Hepatic stellate cell (primary cell): ENCODE results near the gene STAT3.
"Not testable (repeated sequence)": the region's sequence is repeated elsewhere in the genome, so short reads cannot be mapped to it uniquely, and the experiment has no call there.

Experiments
- DNase-seq: peaks from one replicate; pipeline ENCODE4 v3.0.0; 2011; ENCODE audit warnings: low spot score

STAT3 gene

GRCh38 chr17:42388381-42389134, at the start of gene STAT3:
Gene STAT3, minus strand, starts transcription at chr17:42388442. Its CDS starts 39,926 bp downstream, at chr17:42348516.
- DNase-seq: peak; percentile 98

DNA sequence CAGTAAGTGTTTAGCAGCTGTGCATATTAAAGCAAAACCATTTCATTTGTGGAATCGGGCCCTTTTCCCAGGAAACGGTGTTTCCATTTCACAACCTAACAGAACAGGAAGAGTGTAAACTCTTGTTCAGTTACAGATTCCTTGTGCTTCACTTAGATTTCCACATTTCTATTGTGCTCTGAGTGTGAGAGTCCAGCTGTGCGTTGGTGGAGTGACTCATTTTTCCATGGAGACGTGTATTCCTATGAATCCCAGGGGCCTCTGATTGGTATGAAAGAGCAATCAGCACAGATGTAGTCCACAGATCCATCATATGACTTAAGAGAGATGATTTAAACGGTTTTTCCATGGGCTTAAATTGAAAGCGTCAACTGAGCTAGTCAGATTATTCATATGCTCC, 48.1 kb upstream of the STAT3 start:
- DNase-seq: peak; percentile 84

DNA sequence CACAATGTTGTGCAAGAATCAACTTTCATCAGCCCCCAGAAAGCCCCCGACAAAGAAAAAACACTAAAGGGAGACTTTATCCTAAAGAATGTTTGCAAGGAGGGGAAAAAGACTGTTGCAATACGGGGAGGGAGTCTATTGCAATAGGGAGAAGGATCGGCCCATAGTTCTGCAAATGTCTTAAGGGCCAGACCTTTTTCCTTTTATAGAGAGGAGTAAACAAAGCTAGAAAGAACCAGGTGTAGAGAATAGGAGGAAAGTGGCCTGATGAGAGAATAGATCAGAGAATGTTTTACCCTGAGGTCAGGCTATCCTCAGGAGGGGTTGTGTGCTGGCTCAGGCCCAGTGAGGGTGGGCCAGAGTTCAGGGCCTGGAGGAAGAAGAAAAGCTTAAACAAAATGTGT, 43.5 kb upstream of the STAT3 start:
- no peak for DNase-seq

- no peak for DNase-seq
Observed at GRCh38 chr17:42429726-42430447, 41.6 kb upstream of the STAT3 start.

GRCh38 chr17:42428141-42428944, 40.1 kb upstream of the STAT3 start:
- peak; percentile 88 for DNase-seq

DNA sequence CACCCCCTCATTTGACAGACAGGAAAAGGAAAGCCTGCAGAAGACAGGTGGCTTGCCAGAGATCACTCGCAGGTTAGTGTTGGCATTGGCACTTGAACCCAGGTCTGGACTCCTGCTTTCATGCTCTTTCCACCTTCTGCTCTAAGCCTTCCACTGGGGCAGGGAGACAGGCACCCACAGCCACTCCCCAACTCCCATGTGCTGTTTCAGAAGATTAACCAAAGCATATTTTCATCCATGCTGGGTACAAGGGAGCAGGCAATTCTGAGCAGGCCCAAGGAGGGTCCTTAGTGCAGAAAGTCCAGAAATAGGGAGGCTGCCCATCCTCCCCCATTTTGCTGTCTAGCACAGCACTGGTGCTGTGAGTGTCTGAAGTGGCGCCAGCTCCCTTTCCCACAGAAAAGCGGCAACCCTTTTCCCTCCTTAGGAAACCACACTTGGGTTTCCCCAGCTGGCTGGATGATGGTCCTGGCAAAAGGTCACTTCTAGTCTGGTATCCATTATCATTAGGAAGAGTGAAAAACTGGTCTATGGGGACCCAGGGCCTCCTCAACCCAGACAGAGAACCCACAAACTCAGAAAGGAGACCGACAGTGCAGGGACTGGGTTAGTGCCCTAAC, 36.9 kb upstream of the STAT3 start:
- DNase-seq: no peak

DNA sequence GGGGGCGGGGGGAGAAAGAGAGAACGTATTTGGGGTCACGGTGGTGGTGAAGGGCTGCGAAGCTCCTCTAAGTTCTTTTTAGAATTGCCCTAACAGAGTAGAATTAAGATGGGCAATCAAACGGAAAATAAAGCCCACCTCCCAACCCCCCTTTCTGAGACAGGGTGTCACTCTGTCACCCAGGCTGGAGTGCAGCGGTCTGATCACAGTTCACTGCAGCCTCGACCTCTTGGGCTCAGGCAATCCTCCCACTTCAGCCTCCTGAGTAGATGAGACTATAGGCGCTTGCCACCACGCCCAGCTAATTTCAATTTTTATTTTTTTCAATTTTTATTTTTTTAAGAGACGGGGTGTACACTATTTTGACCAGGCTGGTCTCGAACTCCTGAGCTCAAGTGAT, 35.5 kb upstream of the STAT3 start:
- no peak for DNase-seq

GRCh38 chr17:42422958-42423712, 34.9 kb upstream of the STAT3 start, which contains the start of gene CAVIN1:
Gene CAVIN1, minus strand, starts transcription at chr17:42423256. Its CDS starts 159 bp downstream, at chr17:42423097.
- DNase-seq: peak; percentile 99

DNA sequence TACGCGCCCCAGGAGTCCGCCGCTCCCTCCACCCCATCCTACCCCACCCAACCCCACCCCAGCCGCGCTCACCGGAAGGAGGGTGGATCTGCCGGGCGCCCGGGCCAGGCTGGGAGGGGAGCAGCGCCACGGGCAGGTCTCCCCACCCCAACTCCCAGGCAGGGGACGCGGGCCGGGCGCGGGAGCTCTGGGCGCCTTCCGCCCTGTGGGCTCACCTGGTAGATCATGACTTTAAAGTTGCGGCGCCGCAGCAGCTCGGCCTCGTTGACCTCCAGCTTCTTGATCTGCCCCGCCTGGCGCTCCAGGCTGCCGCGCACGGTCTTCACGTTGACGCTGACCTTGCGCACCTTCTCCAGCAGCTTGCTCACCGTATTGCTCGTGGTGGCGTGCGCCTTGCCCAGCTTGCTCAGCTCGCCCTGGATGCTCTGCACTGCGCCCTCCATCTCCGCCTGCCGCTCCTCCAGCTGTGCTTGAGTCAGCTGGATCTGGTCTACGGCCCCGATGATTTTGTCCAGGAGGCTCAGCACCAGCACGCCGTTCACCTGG, 34.2 kb upstream of the STAT3 start:
- DNase-seq: no peak

DNA sequence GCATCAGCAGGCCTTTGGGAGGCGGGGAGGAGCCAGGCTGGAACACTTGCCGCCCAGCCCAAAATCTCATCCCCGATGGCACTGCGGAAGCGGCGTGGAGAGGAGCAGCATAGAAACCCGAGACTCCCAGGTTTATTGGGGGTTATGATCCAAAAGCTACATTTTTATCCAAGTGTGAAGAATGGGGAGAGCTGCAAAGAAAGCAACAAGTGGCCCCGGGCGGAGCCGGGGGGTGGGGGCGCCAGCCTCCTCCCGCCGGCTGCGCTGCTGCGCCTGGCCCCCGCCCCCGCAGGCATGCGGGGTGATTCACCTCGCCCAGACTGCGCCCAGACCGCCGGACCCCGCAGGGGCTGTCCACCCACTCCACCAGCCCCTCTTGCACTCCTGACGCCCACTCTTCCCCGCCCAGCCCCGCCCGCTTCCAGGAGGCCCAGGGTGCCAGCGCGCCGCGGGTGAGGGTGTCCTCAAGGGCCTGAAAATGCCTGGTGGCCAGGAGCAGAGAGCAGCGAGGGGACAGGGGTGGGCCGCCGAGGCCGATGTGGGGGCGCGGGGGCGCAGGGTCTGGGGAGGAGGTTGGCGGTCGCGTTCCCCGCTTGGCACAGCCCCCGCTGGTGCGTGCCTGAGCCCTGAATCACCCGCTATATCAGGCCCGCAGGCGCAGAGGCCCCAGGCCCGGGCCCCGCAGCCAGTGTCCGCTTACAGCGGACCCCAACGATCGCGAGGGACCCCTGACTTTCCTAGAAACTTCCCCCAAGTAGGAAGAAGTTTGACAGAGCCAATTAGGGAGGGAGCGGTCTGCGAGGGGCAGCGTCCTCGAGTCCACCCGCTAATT, 33.5 kb upstream of the STAT3 start:
- DNase-seq: peak; percentile 71

- DNase-seq: no peak
Observed at GRCh38 chr17:42421136-42421506, 32.9 kb upstream of the STAT3 start.

DNA sequence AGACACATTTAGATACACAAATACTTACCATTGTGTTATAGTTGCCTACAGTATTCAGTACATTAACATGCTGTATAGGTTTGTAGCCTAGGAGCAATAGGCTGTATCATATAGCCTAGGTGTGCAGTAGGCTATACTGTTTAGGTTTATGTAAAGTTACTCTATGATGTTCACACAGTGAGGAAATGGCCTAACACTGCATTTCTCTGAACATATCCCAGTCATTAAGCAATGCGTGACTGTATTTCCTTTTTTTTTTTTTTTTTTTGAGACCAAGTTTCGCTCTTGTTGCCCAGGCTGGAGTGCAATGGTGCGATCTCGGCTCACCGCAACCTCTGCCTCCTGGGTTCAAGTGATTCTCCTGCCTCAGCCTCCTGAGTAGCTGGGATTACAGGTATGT, 29.7 kb upstream of the STAT3 start:
- DNase-seq: not testable (repeated sequence)

GRCh38 chr17:42414704-42415409, 26.6 kb upstream of the STAT3 start:
- no peak for DNase-seq

DNA sequence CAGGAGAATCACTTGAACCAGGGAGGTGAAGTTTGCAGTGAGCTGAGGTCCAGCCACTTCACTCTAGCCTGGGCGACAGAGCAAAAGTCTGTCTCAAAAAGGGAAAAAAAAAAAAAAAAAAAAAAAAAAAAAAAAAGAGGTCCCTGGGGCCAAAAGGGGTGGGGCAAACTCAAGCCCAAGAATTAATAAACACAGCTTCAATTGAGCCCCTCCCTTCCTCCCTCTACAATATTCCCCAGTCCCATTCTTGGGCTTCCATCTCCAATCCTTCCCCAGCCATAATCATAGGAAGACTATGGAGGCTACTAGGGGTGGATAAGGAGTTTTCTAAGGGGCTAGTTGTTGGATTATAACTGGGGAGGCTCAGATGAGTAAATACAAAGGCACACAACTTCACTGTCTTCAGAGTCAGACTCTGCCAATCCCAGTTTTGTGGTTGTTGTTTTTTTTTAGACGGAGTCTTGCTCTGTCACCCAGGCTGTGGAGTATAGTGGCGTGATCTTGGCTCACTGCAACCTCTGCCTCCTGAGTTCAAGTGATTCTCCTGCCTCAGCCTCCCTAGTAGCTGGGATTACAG, 25.3 kb upstream of the STAT3 start:
- DNase-seq: no peak

DNA sequence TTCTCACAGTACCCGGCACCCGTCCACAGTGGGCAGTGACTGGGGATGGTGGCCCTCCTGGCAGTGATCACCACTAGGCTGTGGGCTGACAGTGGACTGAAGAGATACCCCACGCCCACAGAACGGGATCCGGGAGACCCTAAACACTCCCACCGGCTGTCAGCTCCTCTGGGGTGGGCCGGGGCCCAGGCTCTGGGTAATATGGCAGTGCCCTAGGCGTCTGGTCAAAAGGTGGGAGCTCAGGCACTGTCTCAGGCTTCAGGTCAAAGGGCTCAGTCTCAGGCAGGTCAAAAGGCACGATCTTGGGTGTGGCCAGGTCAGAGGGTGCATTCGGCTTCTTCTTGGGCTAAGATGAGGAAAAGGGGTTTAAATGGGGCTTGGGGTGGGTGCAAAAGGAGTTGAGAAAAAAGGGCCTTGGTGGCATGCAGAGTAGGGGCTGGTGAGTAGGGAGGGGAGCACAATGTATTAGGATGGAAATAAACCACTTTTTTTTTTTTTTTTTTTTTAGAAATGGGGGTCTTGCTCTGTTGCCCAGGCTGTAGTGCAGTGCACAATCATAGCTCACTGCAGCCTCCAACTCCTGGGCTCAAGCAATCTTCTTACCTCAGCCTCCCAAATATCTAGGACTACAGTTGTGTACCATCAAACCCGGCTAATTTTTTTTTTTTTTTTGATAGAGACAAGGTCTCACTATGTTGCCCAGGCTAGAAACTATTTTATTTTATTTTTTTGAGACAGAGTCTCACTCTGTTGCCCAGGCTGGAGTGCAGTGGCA, 23.9 kb upstream of the STAT3 start:
- DNase-seq: no peak

DNA sequence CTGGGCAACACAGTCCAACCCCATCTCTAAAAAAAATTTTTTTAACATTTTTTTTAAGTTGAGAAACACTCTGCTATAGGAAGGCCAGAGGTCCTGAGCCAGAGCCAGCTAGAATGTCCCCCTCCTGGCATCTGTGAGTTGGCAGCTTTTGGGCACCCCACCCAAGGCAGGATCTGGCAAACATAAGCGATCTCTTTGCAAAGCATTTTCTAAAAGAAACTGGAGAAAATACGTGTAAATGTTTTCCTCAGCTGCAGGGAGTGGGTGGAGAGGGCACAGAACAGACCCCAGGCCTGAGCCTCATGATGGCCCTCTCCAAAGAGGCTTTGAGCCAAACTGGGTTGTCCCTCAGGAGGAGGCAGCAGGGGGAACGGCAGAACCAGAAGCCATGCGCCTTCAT, 23.1 kb upstream of the STAT3 start:
- DNase-seq: no peak

DNA sequence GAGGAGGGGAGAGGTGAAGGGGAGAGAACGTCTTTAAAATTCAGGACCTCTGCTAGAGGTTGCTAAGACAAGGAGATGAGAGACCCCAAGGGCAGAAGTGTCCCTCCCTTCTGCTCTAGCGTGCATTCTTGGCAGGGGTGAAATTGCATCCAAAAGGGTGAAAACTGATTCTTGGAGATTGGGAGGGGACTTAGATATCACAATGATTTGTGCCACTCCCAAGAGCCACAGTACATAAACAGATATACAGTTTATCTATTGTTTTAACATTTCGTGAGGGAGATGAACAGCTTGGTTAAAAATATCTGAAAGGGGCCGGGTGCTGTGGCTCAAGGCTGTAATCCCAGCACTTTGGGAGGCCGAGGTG, 22.1 kb upstream of the STAT3 start:
- DNase-seq: no peak

GRCh38 chr17:42409523-42410318, 21.5 kb upstream of the STAT3 start:
- peak; percentile 95 for DNase-seq
